ENCODE results near the gene DCC. TPM values are rescaled to one million over a fixed set of nuclear protein-coding genes. Genes with fewer than 3 reads are reported as not detected.

The DCC gene
- total RNA-seq, 1 donor from 2014 or later: 2.0 TPM

- no peak for DNase-seq
These were observed 86.0 kb downstream of the DCC start for GRCh38 chr18:52426041-52426440.

GRCh38 chr18:52426462-52426861, 86.5 kb downstream of the DCC start:
- DNase-seq: no peak

- DNase-seq: no peak
These were observed 87.7 kb downstream of the DCC start for GRCh38 chr18:52427521-52428175.

GRCh38 chr18:52431683-52432082, 91.7 kb downstream of the DCC start:
- DNase-seq: no peak

GRCh38 chr18:52433797-52434196, 93.8 kb downstream of the DCC start:
- no peak for DNase-seq

GRCh38 chr18:52435301-52435700, 95.3 kb downstream of the DCC start:
- DNase-seq: no peak

GRCh38 chr18:52437161-52437560, 97.2 kb downstream of the DCC start:
- no peak for DNase-seq

- no peak for DNase-seq
These were observed 99.5 kb downstream of the DCC start for GRCh38 chr18:52439457-52439856.

GRCh38 chr18:52441794-52442193, 101.8 kb downstream of the DCC start:
- no peak for DNase-seq

GRCh38 chr18:52442686-52443085, 102.7 kb downstream of the DCC start:
- DNase-seq: no peak

- DNase-seq: no peak
These were observed 111.3 kb downstream of the DCC start for GRCh38 chr18:52451256-52451655.

- no peak for DNase-seq
These were observed 111.9 kb downstream of the DCC start for GRCh38 chr18:52451851-52452250.

- DNase-seq: no peak
These were observed 112.4 kb downstream of the DCC start for GRCh38 chr18:52452427-52452826.

- DNase-seq: no peak
These were observed 119.9 kb downstream of the DCC start for GRCh38 chr18:52459890-52460289.

- DNase-seq: no peak
These were observed 122.9 kb downstream of the DCC start for GRCh38 chr18:52462853-52463252.

- no peak for DNase-seq
These were observed 125.4 kb downstream of the DCC start for GRCh38 chr18:52465391-52465790.

- no peak for DNase-seq
These were observed 128.5 kb downstream of the DCC start for GRCh38 chr18:52468496-52468895.

GRCh38 chr18:52475325-52475724, 135.3 kb downstream of the DCC start:
- DNase-seq: no peak

GRCh38 chr18:52481116-52481515, 141.1 kb downstream of the DCC start:
- no peak for DNase-seq

GRCh38 chr18:52484977-52485376, 145.0 kb downstream of the DCC start:
- DNase-seq: no peak

- DNase-seq: no peak
These were observed 146.1 kb downstream of the DCC start for GRCh38 chr18:52486052-52486451.

- DNase-seq: no peak
These were observed 149.7 kb downstream of the DCC start for GRCh38 chr18:52489396-52490306.

GRCh38 chr18:52496426-52496825, 156.4 kb downstream of the DCC start:
- no peak for DNase-seq

GRCh38 chr18:52499016-52499415, 159.0 kb downstream of the DCC start:
- DNase-seq: no peak
